NCI-H128 (cell line): Measurements from ENCODE around the gene GPRC6A.
"Not testable (repeated sequence)": the region's sequence is repeated elsewhere in the genome, so short reads cannot be mapped to it uniquely, and the experiment has no call there.

ENCODE experiments used
- DNase-seq: peaks from one replicate; lab custom pipeline; 2025; ENCODE audit not compliant: unreplicated experiment; lab: John Stamatoyannopoulos, UW

GPRC6A gene, protein sequence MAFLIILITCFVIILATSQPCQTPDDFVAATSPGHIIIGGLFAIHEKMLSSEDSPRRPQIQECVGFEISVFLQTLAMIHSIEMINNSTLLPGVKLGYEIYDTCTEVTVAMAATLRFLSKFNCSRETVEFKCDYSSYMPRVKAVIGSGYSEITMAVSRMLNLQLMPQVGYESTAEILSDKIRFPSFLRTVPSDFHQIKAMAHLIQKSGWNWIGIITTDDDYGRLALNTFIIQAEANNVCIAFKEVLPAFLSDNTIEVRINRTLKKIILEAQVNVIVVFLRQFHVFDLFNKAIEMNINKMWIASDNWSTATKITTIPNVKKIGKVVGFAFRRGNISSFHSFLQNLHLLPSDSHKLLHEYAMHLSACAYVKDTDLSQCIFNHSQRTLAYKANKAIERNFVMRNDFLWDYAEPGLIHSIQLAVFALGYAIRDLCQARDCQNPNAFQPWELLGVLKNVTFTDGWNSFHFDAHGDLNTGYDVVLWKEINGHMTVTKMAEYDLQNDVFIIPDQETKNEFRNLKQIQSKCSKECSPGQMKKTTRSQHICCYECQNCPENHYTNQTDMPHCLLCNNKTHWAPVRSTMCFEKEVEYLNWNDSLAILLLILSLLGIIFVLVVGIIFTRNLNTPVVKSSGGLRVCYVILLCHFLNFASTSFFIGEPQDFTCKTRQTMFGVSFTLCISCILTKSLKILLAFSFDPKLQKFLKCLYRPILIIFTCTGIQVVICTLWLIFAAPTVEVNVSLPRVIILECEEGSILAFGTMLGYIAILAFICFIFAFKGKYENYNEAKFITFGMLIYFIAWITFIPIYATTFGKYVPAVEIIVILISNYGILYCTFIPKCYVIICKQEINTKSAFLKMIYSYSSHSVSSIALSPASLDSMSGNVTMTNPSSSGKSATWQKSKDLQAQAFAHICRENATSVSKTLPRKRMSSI

DNA sequence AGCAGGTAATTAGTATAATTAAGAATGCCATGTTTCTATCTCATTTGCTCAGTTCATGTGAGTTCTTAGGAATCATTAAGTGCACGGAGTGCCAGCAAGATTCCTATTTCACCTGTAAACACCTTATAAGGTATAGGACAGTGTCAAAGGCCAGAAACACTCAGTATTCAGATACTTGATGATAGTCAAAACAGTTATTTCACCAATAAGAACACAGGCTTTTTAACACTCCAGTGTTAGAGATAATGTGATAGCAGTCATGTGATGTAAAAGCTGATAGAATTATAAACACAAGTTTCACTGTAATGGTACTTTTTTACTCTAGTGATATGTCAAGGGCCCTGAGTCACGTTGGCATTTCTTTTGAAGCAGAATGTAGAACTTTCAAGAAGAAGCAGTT, at the start of gene GPRC6A:
TSS of gene GPRC6A (minus strand) at position 101 of the 400 bp plus-strand sequence. CDS start at position 31, 70 bp downstream.
- DNase-seq = no peak

DNA sequence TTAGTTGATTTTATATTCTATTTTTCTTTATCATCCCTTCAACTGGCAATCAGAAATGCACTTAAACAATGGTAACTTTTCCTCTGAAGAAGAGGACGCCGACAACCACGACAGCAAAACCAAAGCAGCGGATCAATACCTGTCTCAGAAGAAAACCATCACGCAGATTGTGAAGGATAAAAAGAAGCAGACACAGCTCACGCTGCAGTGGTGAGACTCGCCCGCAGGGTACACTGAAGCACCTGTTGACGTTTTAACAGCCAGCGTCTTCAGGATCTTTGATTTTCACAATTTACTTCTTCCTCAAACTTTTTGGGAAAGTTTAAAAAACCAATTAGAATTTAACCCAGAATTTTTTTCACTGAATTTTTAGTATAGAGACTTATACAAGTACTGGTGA, 48.9 kb upstream of the GPRC6A start:
- no peak for DNase-seq

DNA sequence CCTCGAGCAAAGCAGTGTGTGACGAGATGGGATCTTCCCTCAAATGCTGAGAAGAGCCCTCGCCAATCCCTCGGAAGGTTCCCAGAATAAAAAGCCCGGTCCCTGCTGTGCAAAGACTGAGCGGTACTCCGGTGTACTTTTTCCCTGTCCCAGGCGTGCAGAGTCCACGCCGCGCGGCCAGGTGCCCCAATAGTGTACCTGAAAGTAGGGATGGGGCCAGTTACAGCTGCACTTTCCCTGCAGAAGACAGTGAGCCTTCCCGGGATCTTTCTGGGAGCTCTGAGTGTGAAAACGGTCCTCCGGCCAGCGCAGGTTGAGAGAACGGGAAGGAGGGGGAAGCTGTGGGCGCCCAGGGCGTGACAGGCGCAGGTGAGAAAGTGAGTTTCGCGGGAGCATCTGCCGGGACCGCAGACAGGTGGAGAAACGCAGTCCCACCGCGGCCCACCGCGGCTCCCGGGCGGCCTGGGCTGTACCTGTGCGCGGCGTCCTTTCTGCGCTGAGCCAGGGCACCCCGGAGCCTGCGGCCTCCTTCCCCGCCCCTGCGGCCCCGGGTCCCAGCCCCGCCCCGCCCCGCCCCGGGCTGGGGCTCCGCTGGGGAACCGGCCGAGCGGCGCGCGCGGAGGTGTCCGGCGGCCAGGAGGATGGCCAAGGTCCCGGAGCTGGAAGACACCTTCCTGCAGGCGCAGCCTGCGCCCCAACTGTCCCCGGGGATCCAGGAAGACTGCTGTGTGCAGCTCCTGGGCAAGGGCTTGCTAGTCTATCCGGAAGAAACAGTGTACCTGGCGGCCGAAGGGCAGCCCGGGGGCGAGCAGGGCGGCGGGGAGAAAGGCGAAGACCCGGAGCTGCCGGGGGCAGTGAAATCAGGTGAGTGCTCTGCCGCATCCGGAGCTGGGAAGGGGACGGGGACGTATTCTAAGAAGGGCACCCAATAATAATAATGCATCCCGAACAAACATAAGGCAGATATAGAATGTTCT, 48.0 kb upstream of the GPRC6A start, which contains the start of gene RFX6:
TSS of gene RFX6 (plus strand) at position 608 of the 977 bp plus-strand sequence. CDS start at position 642, 34 bp downstream.
- no peak for DNase-seq

DNA sequence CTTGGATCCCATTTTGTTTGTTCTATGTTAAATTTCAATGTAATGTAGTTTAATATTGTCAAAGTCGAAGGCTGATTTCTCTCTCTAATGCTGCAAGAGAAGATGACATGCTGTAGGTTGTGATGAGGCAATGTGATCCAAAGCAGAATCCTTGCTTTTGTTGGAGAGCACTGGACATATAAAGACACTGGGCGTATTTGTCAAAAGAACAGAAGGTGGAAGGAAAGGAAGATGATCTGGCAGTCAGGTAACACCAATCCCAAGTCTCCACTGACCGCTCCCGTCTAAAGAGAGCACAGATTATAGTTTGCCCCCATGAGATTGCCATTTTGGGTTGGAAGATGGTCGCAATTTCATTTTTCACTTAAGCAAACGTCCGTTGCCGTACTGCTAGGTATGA, 47.2 kb upstream of the GPRC6A start:
- DNase-seq = no peak

DNA sequence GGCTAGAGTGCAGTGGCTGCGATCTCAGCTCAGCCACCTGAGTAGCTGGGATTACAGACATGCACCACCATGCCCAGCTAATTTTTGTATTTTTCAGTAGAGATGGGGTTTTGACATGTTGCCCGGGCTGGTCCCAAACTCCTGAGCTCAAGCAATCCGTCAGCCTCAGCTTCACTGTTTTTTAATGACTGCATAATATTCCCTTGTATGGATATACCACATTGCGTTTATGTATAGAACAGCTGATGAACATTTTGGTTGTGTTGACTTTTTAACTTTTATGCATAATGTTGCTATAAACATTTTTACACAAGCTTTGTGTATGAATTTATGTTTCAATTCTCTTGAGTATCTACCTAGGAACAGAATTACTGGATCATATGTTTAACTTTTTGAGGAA, 43.9 kb upstream of the GPRC6A start:
- DNase-seq = no peak

DNA sequence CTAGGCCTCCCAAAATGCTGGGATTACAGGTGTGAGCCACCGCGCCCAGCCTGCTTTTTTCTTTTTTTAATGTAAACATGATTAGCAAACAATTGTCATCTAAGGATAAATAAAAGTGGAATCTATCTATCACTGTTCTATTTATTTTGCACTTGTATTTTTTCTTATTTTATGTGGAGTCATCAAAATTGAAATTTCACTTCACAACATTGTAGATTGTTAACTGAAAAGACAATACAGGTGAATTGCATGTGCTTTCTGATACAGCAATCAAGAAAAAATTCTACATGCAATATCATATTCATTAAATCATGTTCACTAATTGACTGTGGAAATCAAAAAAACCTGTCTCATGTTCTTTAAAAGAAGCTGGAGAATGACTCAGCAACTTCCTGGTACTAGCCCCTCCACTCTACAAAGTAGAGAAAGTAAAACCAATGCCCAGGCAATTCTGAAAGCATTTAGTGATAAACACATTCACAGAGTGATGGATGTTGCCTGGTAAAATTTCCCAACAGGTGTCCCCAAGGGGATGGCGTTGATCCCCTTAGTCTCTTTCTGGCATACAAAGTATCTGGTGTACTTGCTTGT, 37.5 kb upstream of the GPRC6A start:
- no peak for DNase-seq

DNA sequence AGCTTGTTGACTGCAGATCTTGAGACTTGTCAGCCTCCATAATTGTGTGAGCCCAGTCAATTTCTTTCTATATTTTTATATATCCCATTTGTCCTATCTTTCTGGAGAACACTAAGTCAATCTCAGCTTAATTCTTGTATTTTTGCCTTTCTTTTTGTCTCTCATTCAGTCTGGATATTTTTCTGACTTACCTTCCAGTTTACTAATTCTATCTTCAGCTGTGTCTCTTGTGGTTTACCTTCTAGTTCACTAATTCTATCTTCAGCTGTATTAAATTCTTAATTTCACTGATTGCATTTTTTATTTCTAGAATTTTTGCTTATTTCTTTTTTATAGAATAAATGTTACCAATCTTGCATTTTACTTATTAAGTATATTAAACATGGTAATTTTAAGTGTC, 30.4 kb upstream of the GPRC6A start:
- DNase-seq = no peak

DNA sequence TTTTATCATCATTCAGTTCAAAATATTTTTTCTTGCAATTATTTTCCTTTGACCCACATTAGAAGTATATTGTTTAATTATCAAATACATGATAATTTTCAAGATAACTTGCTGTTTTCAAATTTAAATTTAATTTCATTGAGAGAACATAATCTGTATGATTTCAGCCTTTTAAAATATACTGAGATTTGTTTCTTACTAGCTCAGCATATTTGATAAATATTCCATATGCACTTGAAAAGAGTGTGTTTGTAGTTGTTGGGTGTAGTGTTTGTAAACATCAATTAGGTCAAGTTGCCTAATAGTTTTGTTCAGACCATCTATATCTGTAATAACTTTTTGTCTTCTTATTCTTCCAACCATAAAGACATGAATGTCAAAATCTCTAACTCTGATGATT, 29.2 kb upstream of the GPRC6A start:
- no peak for DNase-seq

DNA sequence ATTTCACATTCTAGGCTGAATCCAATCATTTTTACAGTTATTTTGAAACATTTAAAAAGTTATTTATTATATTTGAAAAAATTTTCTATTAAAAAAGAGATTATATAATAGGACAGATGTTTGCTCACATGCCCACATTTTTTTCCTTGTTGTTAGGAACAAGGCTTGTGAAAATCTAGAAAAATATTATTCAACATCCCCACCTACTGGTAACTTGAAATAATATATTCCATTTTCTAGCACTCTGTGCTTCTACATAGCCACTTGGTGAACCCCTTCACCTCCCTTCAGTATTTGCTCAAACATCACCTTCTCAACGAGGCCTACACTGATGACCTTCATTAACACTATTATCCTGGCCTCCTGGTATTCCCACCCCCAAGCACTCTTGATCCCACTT, 18.3 kb upstream of the GPRC6A start:
- DNase-seq = no peak

DNA sequence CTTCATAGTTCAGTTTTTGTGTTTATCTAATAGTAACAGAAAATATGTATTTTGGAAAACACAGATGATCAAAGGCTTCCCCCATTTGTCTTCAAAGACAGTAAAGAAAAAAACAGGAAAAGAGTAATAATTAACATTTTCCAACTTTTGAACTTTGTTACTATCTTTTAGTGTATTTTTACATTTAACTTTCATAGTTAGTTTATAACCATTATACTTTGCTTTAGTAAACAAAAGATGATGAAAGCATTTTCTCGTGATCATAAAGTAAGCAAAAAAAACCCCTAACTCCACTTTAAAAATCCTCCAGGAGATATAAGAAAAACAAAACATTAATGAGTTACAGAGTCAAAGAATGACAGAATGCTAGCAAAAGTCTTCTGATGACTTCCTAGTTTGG, 13.6 kb upstream of the GPRC6A start:
- DNase-seq = no peak

DNA sequence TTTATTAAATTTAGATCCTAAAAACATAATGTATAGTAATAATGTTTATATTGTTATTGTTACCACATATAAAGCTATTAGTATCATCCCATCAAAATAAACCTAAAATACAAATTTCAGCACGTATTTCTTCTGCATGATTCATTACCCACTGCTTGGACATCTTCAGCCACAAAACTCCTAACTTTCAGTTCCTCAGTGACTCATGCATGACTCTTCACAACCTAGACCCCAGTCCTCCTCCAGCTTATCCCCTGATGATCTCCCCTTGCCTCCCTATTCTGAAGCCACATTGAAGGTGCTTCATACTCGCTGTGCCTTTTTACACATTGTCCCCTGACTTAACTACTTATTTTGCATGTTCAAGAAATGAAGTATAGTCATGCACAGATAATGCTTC, 11.2 kb upstream of the GPRC6A start:
- no peak for DNase-seq

DNA sequence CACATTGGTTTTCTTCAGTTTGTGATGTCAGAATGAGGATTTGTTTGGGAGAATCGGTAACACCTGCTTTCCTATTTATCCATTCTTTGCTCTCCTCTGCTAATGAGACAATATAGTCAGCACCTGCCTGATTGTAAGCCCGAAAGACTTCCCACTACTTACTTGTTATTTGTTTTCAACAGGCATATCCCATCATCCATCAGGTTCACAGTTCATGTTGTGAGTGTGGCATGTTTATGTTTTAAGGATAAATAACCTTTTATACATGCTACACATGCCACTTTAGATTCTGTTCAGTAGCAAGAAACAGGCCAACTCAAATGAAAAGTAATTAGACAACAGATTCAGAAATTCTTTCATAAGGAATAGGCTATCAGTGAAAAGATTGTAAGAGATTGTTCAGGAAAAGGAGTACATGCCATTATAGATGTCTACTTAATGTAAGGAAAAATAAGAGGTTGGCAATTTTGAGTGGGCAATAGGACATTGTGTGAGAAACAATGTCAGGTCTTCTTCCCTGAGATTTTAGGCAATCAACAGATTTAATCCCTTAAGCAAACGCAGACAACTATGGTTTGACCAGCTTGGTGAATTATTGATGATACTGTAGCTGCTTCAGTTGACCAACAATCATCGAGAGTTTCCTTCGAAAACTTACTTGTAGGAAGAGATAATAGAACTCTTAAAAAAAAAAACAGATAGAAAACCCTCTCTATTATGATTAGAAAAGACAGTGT, 7.9 kb upstream of the GPRC6A start:
- DNase-seq = no peak

DNA sequence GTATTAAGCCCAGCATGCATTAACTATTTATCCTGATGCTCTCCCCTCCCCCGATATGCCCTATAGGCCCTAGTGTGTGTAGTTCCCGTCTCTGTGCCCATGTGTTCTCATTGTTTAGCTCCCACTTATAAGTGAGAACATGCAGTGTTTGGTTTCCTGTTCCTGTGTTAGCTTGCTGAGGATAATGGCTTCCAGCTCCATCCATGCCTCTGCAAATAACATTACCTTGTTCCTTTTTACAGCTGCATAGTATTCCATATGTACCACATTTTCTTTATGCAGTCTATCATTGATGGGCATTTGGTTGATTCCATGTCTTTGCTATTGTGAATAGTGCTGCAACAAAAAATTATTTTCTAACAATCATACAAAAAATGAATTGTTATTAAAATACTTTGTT, 5.6 kb upstream of the GPRC6A start:
- not testable (repeated sequence) for DNase-seq

DNA sequence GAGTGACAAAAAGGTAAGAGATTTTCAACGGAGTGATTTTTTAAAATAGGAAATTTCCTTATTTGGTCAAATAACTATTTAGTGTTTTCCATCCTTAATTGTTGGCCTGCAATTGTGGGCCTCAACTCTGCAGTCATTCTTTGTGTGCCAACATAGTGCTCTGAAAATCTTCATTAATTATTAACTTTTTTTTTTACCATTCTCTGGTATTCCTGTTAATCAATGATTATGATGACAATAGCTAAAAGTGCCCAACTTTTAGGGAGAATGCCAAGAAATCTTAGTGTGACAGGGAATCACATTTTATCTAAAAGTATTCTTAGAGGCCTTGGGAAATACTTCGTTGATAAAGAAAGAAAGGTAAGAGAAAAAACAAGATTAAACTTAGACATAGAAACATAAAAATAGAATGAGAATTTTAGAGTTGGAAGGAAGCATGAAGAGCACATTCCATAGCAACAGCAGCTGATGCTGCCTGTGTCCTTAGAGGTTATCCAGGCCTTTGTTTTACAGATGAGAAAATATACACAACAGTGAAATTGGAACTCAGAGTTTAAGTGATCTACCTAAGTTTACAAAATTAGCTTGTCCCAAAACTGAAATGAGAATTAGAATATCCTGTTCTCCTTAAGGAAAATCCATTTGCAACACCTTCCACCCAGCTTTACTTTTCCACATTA, 1.2 kb downstream of the GPRC6A start:
- DNase-seq = no peak

DNA sequence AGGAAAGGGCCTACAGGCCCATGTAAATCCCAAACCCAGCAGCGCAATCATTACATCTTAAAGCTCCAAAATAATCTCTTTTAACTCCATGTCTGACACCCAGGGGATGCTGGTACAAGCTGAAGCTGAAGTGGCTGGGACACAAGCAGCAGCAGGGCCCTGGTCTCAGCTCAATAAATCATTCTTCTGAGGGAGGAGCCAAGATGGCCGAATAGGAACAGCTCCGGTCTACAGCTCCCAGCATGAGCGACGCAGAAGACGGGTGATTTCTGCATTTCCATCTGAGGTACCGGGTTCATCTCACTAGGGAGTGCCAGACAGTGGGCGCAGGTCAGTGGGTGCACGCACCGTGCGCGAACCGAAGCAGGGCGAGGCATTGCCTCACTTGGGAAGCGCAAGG, 12.5 kb downstream of the GPRC6A start:
- not testable (repeated sequence) for DNase-seq

DNA sequence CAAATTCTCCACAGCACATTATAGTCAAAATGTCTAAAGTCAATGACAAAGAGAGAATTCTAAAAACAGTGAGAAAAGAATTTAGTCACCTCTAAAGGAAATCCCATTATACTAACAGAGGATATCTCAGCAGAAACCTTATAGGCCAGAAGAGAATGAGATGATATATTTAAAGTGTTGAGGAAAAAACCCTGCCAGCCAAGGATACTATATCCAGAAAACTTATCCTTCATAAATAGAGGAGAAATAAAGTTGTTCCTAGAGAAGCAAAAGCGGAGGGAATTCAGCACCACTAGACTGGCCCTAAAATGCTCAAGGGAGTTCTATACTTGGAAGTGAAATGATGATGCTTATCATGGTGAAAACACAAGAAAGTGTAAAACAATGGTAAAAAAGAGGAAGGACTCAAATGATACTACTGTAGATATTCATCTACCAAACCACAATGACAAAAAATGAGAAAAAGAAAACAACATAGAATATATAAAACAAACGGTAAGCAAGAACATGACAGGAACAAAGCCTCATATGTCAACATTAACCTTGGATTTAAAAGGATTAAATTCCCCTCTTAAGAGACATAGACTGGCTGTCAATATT, 16.7 kb downstream of the GPRC6A start:
- DNase-seq = no peak

DNA sequence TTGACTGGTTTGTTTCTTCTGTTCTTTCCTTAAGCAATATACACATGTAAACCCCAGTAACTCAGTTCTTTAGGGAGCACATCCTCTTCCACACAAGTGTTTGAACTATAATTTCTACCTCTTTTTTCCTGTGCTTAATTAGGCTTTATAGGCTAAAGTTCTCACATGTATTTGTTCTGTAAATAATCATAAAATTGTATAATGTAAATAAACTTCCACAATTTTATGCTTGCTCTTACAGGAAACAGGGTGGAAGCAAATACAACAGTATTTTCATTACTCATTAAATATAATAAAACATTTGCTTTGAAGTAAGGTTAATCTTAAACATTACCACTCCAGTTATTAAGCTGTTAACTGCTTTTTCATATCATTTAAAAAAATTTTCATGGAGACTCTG, 26.9 kb downstream of the GPRC6A start:
- no peak for DNase-seq

DNA sequence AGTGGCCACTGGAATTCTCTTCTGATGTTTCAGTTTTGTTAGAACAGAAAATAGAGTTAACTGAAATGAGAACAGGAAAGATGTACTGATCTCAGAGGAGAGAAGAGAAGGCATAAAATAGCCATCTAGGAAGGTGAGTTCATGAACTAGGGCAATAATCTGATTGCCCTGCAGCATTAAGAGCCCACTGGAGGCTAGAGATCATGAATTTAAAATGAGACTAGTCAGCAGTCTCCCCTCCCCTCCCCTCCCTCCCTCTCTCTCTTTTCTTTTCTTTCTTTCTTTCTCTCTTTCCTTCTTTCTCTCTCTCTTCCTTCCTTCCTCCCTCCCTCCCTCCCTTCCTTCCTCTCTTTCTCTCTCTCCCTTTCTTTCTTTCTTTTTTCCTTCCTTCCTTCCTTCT, 28.9 kb downstream of the GPRC6A start:
- no peak for DNase-seq

DNA sequence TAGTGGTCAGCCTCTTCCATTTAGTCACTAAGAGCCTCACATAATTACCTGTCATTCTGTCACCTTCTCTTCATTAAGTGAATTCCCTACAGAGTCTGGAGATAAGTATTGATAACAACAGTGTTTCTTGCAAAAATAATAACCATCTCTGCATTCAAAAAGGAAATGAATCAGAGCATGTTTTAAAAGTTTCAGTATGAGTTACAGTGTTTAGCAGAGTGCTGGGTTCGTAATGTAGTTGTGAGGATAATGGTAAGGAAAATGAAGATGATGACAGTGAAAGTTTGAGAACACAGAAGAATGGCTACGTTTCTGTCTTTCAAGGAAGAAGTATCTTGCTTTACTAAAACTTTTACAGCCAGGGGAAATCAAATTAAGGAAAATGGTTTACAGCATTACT, 31.3 kb downstream of the GPRC6A start:
- no peak for DNase-seq
